CD4-positive, alpha-beta T cell (primary cell): Measurements from ENCODE around the gene ACKR2. TPM values are rescaled to one million over a fixed set of nuclear protein-coding genes. Genes with fewer than 3 reads are reported as not detected.
A peak's percentile ranks its signal among the peaks of the same experiment; 100 is the strongest.

Experiments
- ATAC-seq: fragments of 200-7000 bp; cut with Tn5 transposase; one replicate; pipeline ENCODE4 v1.10.0; 2022; ENCODE audit warnings: mild to moderate bottlenecking; ENCODE audit not compliant: poor library complexity
- CTCF ChIA-PET: fragments of 350-600 bp; sonication (Branson Sonifier 250); formaldehyde crosslinking; loops from one replicate; lab custom pipeline; 2021; ENCODE audit warnings: antibody characterized with exemption, inconsistent platforms; lab: Charles Lee
- POLR2A ChIA-PET: fragments of 350-600 bp; sonication (Branson Sonifier 250); formaldehyde crosslinking; loops from one replicate; lab custom pipeline; 2021; ENCODE audit warnings: antibody characterized with exemption, inconsistent platforms; lab: Charles Lee
- DNase-seq, 14 experiments: peaks; one replicate each; pipeline ENCODE4 v3.0.0-alpha.2; 2013 to 2020; ENCODE audit warnings: mixed read lengths in 2 of 14
- H3K27ac ChIP-seq, 2 donors: one replicate each; pipeline versions ENCODE4 v1.5.1 to v1.7.0; 2013; ENCODE audit warnings: low read length in 2 of 2, low read depth in 1 of 2, mild to moderate bottlenecking in 1 of 2
- H3K27me3 ChIP-seq, 2 experiments: 1 replicate in 1 of 2; 2 replicates in 1 of 2; pipeline versions ENCODE4 v1.6.1 to v1.7.0; 2013; ENCODE audit warnings: low read length in 2 of 2, control low read depth in 1 of 2, mild to moderate bottlenecking in 1 of 2, moderate library complexity in 1 of 2; ENCODE audit not compliant: insufficient read depth in 2 of 2, control insufficient read depth in 1 of 2
- H3K36me3 ChIP-seq: one replicate; pipeline ENCODE4 v1.6.1; 2013; ENCODE audit warnings: low read length, control low read depth; ENCODE audit not compliant: insufficient read depth
- H3K4me1 ChIP-seq: one replicate; pipeline ENCODE4 v1.6.1; 2013; ENCODE audit warnings: low read length, control low read depth; ENCODE audit not compliant: insufficient read depth
- H3K4me3 ChIP-seq: one replicate; pipeline ENCODE4 v1.5.1; 2013; ENCODE audit warnings: mild to moderate bottlenecking, low read length, moderate library complexity
- H3K9me3 ChIP-seq, 2 experiments: 1 replicate in 1 of 2; 2 replicates in 1 of 2; pipeline versions ENCODE4 v1.6.1 to v1.7.0; 2013; ENCODE audit warnings: low read length in 2 of 2, mild to moderate bottlenecking in 2 of 2, control low read depth in 1 of 2, moderate library complexity in 1 of 2; ENCODE audit not compliant: control insufficient read depth in 1 of 2, insufficient read depth in 1 of 2
- H3K27ac Mint-ChIP-seq: one replicate; pipeline ENCODE4 v1.8.0; 2020; ENCODE audit warnings: mixed read lengths
- H3K27me3 Mint-ChIP-seq: one replicate; pipeline ENCODE4 v1.8.0; 2021; ENCODE audit warnings: mixed read lengths
- H3K36me3 Mint-ChIP-seq: one replicate; pipeline ENCODE4 v1.8.0; 2021; ENCODE audit warnings: low read depth, mixed read lengths
- H3K4me1 Mint-ChIP-seq: one replicate; pipeline ENCODE4 v1.8.0; 2021; ENCODE audit warnings: low read depth, mixed read lengths
- H3K4me3 Mint-ChIP-seq: one replicate; pipeline ENCODE4 v1.8.0; 2020; ENCODE audit warnings: mild to moderate bottlenecking, mixed read lengths
- H3K9me3 Mint-ChIP-seq: one replicate; pipeline ENCODE4 v1.8.0; 2020; ENCODE audit warnings: mixed read lengths
- CTCF ChIP-seq: fragments of 200-600 bp; IDR thresholded peaks from one replicate; pipeline ENCODE4 v1.8.0; 2022; ENCODE audit warnings: antibody characterized with exemption, mild to moderate bottlenecking
- intact Hi-C, 2 experiments: fragments of 100-400 bp; cut with DNase I in 1 of 2; cut with micrococcal nuclease in 1 of 2; formaldehyde crosslinking; loops; one replicate each; pipeline versions ENCODE4 v1.15.1 to v1.9.0; 2023 to 2025; cut with DNase I, micrococcal nuclease
- total RNA-seq, 174 experiments: library from RNA in 2 of 174; stranded (reverse) in 2 of 174; gene quantifications; one replicate each; pipeline ENCODE4 v1.2.3 and lab custom pipeline; 2021 to 2026

The ACKR2 gene
- total RNA-seq, 2 experiments from 2014 or later: 0.42 TPM; not detected in 1

GRCh38 chr3:42802876-42803413 lies 6.3 kb upstream of the ACKR2 start:
- H3K27me3 ChIP-seq: peaks cover 4% of the 10 kb centered on the region in 2 experiments
- no peaks in the 10 kb centered on the region for H3K9me3 Mint-ChIP-seq
- peaks cover 55% of the 10 kb centered on the region for H3K4me1 Mint-ChIP-seq
- DNase-seq: no peak
- no peak overlapping the region for H3K27ac ChIP-seq
- peak overlapping the region; percentile 99 for H3K4me3 Mint-ChIP-seq
- peaks cover 26% of the 10 kb centered on the region for H3K4me1 ChIP-seq
- no peaks in the 10 kb centered on the region for H3K36me3 ChIP-seq
- no peak for ATAC-seq
- intact Hi-C loops: loop anchor here in 1 of 2 experiments (2.0 to 10.0 kb wide), 2 partner anchors 22 to 302 kb away; partner anchors contain the start of gene POMGNT2
- CTCF ChIA-PET: interaction anchor here (0.6 kb wide), 1 partner anchor 700 kb away, joined by 3 read pairs; no protein-coding TSS in a partner anchor
- peaks cover 17% of the 10 kb centered on the region for H3K27me3 Mint-ChIP-seq
- TF ChIP-seq CTCF: no peak
- POLR2A ChIA-PET: interaction anchor here (1.7 kb wide), 1 partner anchor 9 kb away, joined by 6 read pairs; no protein-coding TSS in a partner anchor
- H3K4me3 ChIP-seq: peak overlapping the region; percentile 92
- H3K9me3 ChIP-seq: no peaks in the 10 kb centered on the region
- H3K27ac Mint-ChIP-seq: peak overlapping the region; percentile 97
- peaks cover 13% of the 10 kb centered on the region for H3K36me3 Mint-ChIP-seq

GRCh38 chr3:42803414-42804105 lies 5.7 kb upstream of the ACKR2 start:
- peaks cover 55% of the 10 kb centered on the region for H3K4me1 Mint-ChIP-seq
- H3K4me1 ChIP-seq: peaks cover 26% of the 10 kb centered on the region
- intact Hi-C loops: loop anchor here in 1 of 2 experiments (2.0 to 10.0 kb wide), 2 partner anchors 23 to 301 kb away; partner anchors contain the start of gene POMGNT2
- TF ChIP-seq CTCF: no peak
- CTCF ChIA-PET: interaction anchor here (0.6 kb wide), 1 partner anchor 699 kb away, joined by 3 read pairs; no protein-coding TSS in a partner anchor
- POLR2A ChIA-PET: interaction anchor here (1.7 kb wide), 1 partner anchor 9 kb away, joined by 6 read pairs; no protein-coding TSS in a partner anchor
- H3K4me3 Mint-ChIP-seq: peak overlapping the region; percentile 99
- peak overlapping the region; percentile 74 to 75 for H3K27ac ChIP-seq
- H3K36me3 Mint-ChIP-seq: peaks cover 13% of the 10 kb centered on the region
- peaks cover 17% of the 10 kb centered on the region for H3K27me3 Mint-ChIP-seq
- no peaks in the 10 kb centered on the region for H3K9me3 ChIP-seq
- peak overlapping the region; percentile 97 for H3K27ac Mint-ChIP-seq
- H3K9me3 Mint-ChIP-seq: no peaks in the 10 kb centered on the region
- H3K36me3 ChIP-seq: no peaks in the 10 kb centered on the region
- DNase-seq (peak in 8 of 14 experiments; percentile 3 to 55 (median 14)), ATAC-seq (peak; percentile 4)
- H3K27me3 ChIP-seq: peaks cover 4% of the 10 kb centered on the region in 2 experiments
- H3K4me3 ChIP-seq: peak overlapping the region; percentile 92

- H3K9me3 Mint-ChIP-seq: no peaks in the 10 kb centered on the region
- ATAC-seq (peak; percentile 99), DNase-seq (peak; percentile 81 to 97 (median 92))
- peaks cover 17% of the 10 kb centered on the region for H3K27me3 Mint-ChIP-seq
- peak within 1 kb of the TSS; percentile 99 for H3K4me3 Mint-ChIP-seq
- H3K36me3 Mint-ChIP-seq: peaks cover 13% of the 10 kb centered on the region
- Histone ChIP-seq H3K27me3 (peaks cover 4% of the 10 kb centered on the region in 2 experiments), H3K9me3 (no peaks in the 10 kb centered on the region), H3K27ac (peak within 1 kb of the TSS; percentile 74 to 75), H3K36me3 (no peaks in the 10 kb centered on the region), H3K4me3 (peak within 1 kb of the TSS; percentile 92), H3K4me1 (peaks cover 26% of the 10 kb centered on the region)
- H3K4me1 Mint-ChIP-seq: peaks cover 55% of the 10 kb centered on the region
- CTCF ChIA-PET: interaction anchor here (1.1 to 1.5 kb wide), 2 partner anchors 8 to 12 kb away, joined by 3 to 4 read pairs; no protein-coding TSS in a partner anchor
- POLR2A ChIA-PET: interaction anchor here (0.5 to 1.7 kb wide), 2 partner anchors 10 to 203 kb away, joined by 3 to 6 read pairs; no protein-coding TSS in a partner anchor
- intact Hi-C loops: loop anchor here in 1 of 2 experiments (10.0 kb wide), 1 partner anchor 301 kb away; the partner anchor contains the start of gene POMGNT2
- no peak for TF ChIP-seq CTCF
- H3K27ac Mint-ChIP-seq: peak within 1 kb of the TSS; percentile 97
These were observed 5.0 kb upstream of the ACKR2 start, which contains the start of gene HIGD1A for GRCh38 chr3:42804106-42804830. HIGD1A (minus strand) TSS chr3:42804490; CDS start chr3:42794253, 10,237 bp downstream.
